GM19025 (cell line): Measurements from ENCODE around the gene ZFP92.
A peak's percentile ranks its signal among the peaks of the same experiment; 100 is the strongest.
"Not testable (repeated sequence)": the region's sequence is repeated elsewhere in the genome, so short reads cannot be mapped to it uniquely, and the experiment has no call there.

ENCODE experiments used
- ATAC-seq: cut with Tn5 transposase; IDR thresholded peaks from one replicate; pipeline ENCODE4 v1.9.1; 2021; ENCODE audit warnings: mild to moderate bottlenecking, low read depth, moderate library complexity; ENCODE audit not compliant: unreplicated experiment

Gene ZFP92

GRCh38 chrX:153411255-153411987, at the start of gene ZFP92:
Gene ZFP92 (plus strand): TSS chrX:153411472. CDS start chrX:153418323, 6,851 bp downstream.
- peak; percentile 72 for ATAC-seq

GRCh38 chrX:153361781-153362397, 49.4 kb upstream of the ZFP92 start:
- no peak for ATAC-seq

GRCh38 chrX:153365670-153366069, 45.6 kb upstream of the ZFP92 start:
- no peak for ATAC-seq

- ATAC-seq: no peak
These were observed 45.2 kb upstream of the ZFP92 start for GRCh38 chrX:153366119-153366518.

GRCh38 chrX:153366878-153367538, 44.3 kb upstream of the ZFP92 start:
- ATAC-seq: no peak

GRCh38 chrX:153370293-153371055, 40.8 kb upstream of the ZFP92 start:
- ATAC-seq: no peak

GRCh38 chrX:153371256-153371655, 40.0 kb upstream of the ZFP92 start:
- ATAC-seq: no peak

GRCh38 chrX:153372949-153373348, 38.3 kb upstream of the ZFP92 start:
- no peak for ATAC-seq

- ATAC-seq: no peak
These were observed 36.8 kb upstream of the ZFP92 start for GRCh38 chrX:153374426-153374825.

- ATAC-seq: no peak
These were observed 35.7 kb upstream of the ZFP92 start for GRCh38 chrX:153375571-153375970.

- no peak for ATAC-seq
These were observed 33.5 kb upstream of the ZFP92 start for GRCh38 chrX:153377727-153378126.

GRCh38 chrX:153378607-153379006, 32.7 kb upstream of the ZFP92 start:
- ATAC-seq: no peak

- no peak for ATAC-seq
These were observed 31.8 kb upstream of the ZFP92 start for GRCh38 chrX:153379508-153379907.

GRCh38 chrX:153379971-153380581, 31.2 kb upstream of the ZFP92 start:
- no peak for ATAC-seq

- no peak for ATAC-seq
These were observed 30.6 kb upstream of the ZFP92 start for GRCh38 chrX:153380691-153381090.

GRCh38 chrX:153381684-153382532, 29.4 kb upstream of the ZFP92 start:
- ATAC-seq: no peak

- no peak for ATAC-seq
These were observed 28.4 kb upstream of the ZFP92 start for GRCh38 chrX:153382563-153383482.

- ATAC-seq: no peak
These were observed 26.9 kb upstream of the ZFP92 start for GRCh38 chrX:153384390-153384789.

GRCh38 chrX:153384973-153385372, 26.3 kb upstream of the ZFP92 start:
- not testable (repeated sequence) for ATAC-seq
